GM12872 (cell line): ENCODE measurements around the gene CASTOR2.

Source experiments
- TF ChIP-seq, protein P1 (sequence below): IDR thresholded peaks from 3 replicates; pipeline ENCODE4 v1.5.1; 2011; ENCODE audit warnings: low read depth, mild to moderate bottlenecking, low read length, moderate library complexity; ENCODE audit not compliant: insufficient read depth

Gene CASTOR2

DNA sequence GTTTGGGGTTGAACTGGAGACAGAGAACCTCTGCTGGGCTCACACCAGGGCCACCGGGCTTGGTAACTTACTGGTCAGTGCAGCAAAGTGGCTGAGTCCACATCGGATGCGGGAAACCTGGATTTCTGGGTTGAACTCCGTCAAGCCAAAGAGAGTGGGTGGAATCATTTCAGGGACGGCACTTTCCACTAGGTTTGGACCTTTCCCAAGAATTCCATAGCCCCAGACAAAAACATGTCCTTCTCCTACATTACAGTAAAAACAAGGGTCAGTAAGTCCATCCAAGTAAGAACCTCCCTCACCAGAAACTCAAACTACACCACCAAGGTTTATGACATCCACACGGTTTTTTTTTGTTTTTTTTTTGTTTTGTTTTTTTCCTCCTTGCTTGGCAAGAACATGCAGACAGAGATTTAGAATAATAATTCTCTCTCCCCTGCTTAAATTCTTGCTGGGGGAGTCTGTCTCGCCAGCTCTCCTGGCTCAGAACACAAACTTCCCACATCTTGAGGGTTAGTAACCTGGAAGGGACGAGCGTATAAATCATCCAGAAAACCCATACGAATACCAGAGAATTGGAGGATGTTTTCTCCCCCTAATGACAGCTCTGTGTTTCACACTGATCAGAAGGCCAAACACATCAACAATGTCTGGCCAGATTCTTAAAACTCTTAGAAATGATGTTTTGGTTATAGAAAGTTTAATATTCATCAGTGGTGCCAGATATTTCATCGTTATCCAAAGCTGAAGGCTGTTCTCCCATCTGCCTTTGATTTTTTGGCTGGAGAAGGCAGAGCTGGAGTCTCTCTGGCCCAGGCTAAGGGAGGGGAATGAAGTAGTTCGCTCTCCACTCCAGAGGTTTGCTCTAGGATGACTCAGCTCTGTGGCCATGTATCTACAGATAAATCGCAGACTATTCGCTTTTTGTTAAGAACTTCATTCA is 91.6 kb downstream of the CASTOR2 start:
- TF ChIP-seq, protein P1, sequence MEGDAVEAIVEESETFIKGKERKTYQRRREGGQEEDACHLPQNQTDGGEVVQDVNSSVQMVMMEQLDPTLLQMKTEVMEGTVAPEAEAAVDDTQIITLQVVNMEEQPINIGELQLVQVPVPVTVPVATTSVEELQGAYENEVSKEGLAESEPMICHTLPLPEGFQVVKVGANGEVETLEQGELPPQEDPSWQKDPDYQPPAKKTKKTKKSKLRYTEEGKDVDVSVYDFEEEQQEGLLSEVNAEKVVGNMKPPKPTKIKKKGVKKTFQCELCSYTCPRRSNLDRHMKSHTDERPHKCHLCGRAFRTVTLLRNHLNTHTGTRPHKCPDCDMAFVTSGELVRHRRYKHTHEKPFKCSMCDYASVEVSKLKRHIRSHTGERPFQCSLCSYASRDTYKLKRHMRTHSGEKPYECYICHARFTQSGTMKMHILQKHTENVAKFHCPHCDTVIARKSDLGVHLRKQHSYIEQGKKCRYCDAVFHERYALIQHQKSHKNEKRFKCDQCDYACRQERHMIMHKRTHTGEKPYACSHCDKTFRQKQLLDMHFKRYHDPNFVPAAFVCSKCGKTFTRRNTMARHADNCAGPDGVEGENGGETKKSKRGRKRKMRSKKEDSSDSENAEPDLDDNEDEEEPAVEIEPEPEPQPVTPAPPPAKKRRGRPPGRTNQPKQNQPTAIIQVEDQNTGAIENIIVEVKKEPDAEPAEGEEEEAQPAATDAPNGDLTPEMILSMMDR = no peak

DNA sequence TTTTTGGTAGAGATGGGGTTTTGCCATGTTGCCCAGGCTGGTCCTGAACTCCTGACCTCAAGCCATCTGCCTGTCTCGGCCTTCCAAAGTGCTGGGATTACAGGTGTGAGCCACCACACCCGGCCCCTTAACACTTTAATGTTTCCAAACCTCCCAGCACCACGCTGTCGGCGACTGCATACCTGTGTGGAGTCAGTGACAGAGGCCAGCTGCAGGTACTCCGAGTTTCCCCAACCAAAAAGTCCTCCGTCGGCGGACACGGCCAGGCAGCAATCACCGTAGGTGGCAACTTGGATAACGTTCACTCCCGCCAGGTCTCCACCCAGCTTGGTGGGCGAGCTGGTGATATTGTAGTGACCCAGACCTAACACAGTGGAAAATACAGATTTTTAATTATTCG is 93.9 kb downstream of the CASTOR2 start:
- TF ChIP-seq, protein P1 = no peak

DNA sequence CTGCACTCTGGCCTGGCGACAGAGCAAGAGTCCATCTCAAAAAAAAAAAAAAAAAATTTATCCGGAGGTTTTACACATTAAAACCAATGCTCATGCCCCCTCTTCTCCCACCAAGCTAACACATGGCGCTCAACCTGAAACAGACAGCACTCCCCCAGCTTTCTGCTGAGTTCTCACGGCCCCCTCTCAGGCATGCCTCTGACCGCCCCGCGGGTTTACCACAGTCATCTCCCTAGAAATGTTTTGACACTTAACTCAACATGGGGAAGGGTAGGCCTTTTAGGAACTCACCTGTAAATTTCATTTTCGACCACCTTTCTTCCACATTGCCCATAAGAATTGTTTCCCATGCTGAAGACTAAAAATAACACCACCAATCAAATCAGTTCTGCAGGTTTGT is 99.8 kb downstream of the CASTOR2 start:
- TF ChIP-seq, protein P1 = no peak

DNA sequence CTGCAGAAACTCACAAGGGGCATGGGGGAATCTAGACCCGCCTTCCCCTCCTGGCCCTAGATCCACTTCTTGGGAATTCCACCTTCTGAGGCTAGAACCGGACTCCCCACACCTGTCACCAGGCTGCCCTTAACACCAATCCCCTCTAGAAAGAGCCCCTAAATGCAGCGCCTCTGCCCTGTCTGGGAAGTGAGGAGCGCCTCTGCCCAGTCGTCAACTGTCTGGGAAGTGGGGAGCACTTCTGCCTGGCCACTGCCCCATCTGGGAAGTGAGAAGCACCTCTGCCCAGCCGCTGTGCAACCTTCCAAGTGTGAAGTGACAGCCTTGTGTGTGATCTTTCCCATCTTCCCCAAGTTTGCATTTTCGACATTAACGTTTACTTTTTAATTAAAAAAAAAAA is 100.3 kb downstream of the CASTOR2 start:
- TF ChIP-seq, protein P1 = no peak

DNA sequence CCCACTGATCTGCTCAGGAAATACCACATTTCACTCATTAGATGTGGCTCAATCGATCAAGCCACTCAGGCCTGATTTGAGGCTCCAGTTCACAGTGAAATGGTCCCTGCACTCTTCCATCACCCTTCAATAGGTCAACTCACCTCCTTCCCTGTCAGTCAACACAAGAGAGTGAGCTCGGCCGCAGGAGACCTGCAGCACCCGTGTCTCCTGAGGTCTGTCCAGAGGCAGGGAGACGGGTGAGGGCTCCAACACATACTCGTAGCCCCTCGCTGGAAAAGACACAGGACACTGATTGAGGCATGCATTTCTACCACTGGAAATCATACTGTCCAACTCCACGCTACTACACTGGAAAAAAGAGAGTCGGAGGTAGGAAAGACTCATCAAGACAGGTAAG is 102.0 kb downstream of the CASTOR2 start:
- TF ChIP-seq, protein P1 = no peak

DNA sequence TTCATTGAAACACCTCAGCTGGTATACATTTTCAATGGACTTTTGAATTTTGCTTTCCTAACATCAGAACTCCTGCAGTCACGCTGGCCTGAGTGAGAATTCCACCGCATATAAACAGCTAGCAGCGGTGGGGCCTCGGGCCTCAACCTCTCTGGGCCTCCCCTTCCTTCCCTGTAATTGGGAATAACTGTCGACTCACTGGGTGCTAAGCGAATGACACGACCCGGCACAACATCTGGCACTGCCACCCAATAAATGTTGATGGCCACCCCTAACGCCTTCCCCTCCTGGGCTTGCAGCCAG is 108.4 kb downstream of the CASTOR2 start:
- TF ChIP-seq, protein P1 = no peak
